ENCODE measurements around the gene UNC5A. TPM values are rescaled to one million over a fixed set of nuclear protein-coding genes. Genes with fewer than 3 reads are reported as not detected.

UNC5A gene
- total RNA-seq, 4 donors from 2014 or later: 0.19 TPM; not detected in 3

DNA sequence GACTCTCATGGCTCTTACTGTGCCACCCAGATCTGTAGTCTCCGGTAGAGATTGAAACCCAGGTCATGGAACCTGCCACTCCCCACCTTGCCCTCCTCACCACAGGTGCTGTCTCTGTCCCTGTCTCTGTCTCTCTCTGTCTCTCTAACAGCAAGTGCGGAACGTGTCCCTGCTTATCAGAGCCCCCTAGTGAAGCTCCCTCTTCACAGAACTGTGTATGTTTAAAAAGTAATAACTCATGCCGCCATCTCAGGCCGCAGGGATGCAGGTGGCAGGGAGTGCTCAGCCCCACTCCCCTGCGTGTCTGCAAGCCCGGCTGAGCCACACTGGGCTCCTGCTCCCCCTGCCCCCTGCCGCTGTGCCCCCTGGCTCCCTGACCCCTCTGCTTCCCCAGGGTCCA lies 43.8 kb downstream of the UNC5A start:
- WGBS, 2 donors: 50 to 61% methylated on average over 4 to 5 of the region's 8 CpGs
- Histone ChIP-seq H3K27me3 (peaks cover 0 to 92% (median 0%) of the 10 kb centered on the region in 4 donors), H3K9me3 (no peaks in the 10 kb centered on the region), H3K4me1 (no peaks in the 10 kb centered on the region), H3K36me3 (no peaks in the 10 kb centered on the region), H3K4me3 (no peak overlapping the region), H3K27ac (no peak overlapping the region)
- intact Hi-C loops (cut with DNase I): no loop called here
- TF ChIP-seq POLR2A (IDR thresholded peaks at IDR 0.05): no peak
- no peak for DNase-seq

DNA sequence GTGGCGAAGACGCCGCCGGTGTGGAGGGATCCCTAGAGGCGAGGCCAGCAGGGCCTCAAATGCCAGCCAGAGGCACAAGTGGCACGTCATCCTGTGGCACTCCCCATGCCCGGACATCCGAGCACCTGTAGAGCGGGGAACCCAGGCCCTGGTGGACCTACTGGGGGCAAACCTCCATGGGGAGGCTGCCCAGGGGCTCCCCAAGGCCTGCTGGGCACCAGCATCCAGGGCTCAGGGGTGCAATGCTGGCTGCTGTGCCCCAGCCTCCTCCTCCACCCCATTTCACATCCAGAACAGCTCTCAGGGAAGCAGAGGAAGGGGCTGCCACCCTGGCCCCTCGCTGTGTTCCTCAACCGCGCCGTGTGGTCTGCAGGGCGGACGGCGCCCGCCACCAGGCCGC lies 45.2 kb downstream of the UNC5A start:
- 80% methylated on average over 10 of the region's 18 CpGs; no CpG with 5 or more reads in 1 of the 2 donors for whole genome bisulfite sequencing, 2 donors
- Histone ChIP-seq H3K4me1 (no peaks in the 10 kb centered on the region), H3K27ac (no peak overlapping the region), H3K36me3 (no peaks in the 10 kb centered on the region), H3K4me3 (no peak overlapping the region), H3K27me3 (peaks cover 0 to 88% (median 0%) of the 10 kb centered on the region in 4 donors), H3K9me3 (no peaks in the 10 kb centered on the region)
- no peak for DNase-seq
- intact Hi-C loops (cut with DNase I): no loop called here
- TF ChIP-seq CTCF (IDR thresholded peaks at IDR 0.05) (no peak), POLR2A (IDR thresholded peaks at IDR 0.05) (no peak)

DNA sequence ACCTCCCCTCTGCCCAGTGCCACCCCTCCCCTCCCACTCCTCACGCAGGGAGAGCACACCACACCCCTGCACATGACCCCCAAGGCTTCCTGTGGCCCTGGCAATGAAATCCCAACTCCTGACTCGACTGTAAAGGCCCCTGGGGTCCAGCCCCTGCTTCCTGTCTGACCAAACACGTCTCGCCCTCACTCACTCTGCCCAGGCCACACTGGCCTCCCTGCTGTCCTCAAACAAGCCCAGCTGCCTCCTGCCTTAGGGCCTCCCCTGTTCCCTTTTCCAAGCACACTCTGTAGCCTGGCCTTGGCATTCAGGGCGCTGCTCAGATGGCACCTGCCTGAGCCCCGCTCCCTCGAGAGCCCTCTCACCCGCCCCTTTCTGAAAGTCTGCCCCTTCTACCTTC lies 46.4 kb downstream of the UNC5A start:
- no peak for TF ChIP-seq POLR2A (IDR thresholded peaks at IDR 0.05)
- no peak for TF ChIP-seq CTCF (IDR thresholded peaks at IDR 0.05)
- WGBS, 2 donors: 53 to 54% methylated on average over 4 to 7 of the region's 8 CpGs
- H3K4me3 ChIP-seq: no peak overlapping the region
- peaks cover 0 to 88% (median 0%) of the 10 kb centered on the region in 4 donors for H3K27me3 ChIP-seq
- H3K9me3 ChIP-seq: no peaks in the 10 kb centered on the region
- no peaks in the 10 kb centered on the region for H3K36me3 ChIP-seq
- H3K4me1 ChIP-seq: no peaks in the 10 kb centered on the region
- intact Hi-C loops (cut with DNase I): no loop called here
- no peak for DNase-seq
- H3K27ac ChIP-seq: no peak overlapping the region

DNA sequence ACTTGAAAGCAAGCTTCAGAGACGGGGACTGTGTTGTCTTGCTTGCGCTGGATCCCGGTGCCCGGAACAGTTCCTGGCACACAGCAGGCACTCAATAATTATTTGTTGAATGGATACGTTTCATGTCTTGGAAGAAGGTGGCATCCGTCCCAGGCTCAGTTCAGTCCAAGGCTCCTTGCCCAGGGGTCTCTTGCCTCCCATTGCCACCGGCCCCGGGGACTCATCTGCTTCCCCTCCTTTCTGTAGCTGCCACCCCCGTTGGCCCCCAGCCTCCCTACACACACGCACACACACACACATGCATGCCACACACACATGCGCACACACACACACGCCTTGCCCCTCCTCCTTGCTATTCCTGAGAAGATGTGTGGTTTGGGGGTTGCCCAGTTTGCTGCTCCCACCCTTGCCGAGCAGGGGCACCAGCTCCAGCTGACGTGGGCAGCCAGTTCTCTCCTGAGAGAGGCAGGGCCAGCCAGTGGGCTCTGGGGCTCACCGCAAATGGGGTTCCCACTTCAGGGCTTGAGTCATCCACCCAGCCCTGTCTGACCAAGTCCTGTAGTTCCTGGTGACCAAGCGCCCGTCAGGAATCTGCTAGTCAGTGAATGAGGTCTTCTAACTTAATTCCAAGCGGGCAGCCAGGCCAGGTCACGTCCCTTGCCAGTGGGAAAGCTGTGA lies 47.0 kb downstream of the UNC5A start:
- H3K4me3 ChIP-seq: no peak overlapping the region
- TF ChIP-seq POLR2A (IDR thresholded peaks at IDR 0.05): no peak
- TF ChIP-seq CTCF (IDR thresholded peaks at IDR 0.05): no peak
- WGBS, 2 donors: 44 to 62% methylated on average over 10 to 11 of the region's 19 CpGs
- no peaks in the 10 kb centered on the region for H3K9me3 ChIP-seq
- intact Hi-C loops (cut with DNase I): no loop called here
- no peak overlapping the region for H3K27ac ChIP-seq
- H3K27me3 ChIP-seq: peaks cover 0 to 91% (median 0%) of the 10 kb centered on the region in 4 donors
- no peaks in the 10 kb centered on the region for H3K36me3 ChIP-seq
- H3K4me1 ChIP-seq: no peaks in the 10 kb centered on the region
- no peak for DNase-seq

- peaks cover 0 to 92% (median 0%) of the 10 kb centered on the region in 4 donors for H3K27me3 ChIP-seq
- no peak for DNase-seq
- no CpG with 5 or more reads among the region's 11 CpGs for WGBS, 2 donors
Measured at GRCh38 chr5:176857894-176858273, 47.5 kb downstream of the UNC5A start.

More at GRCh38 chr5:176857894-176858273, 47.5 kb downstream of the UNC5A start:
- H3K27ac ChIP-seq: no peak overlapping the region
- no peaks in the 10 kb centered on the region for H3K36me3 ChIP-seq
- no peaks in the 10 kb centered on the region for H3K4me1 ChIP-seq
- intact Hi-C loops (cut with DNase I): no loop called here
- H3K4me3 ChIP-seq: no peak overlapping the region
- H3K9me3 ChIP-seq: no peaks in the 10 kb centered on the region
- TF ChIP-seq POLR2A (IDR thresholded peaks at IDR 0.05): no peak
- TF ChIP-seq CTCF (IDR thresholded peaks at IDR 0.05): no peak
